ENCODE results near the gene CSAG2. TPM values are rescaled to one million over a fixed set of nuclear protein-coding genes. Genes with fewer than 3 reads are reported as not detected.
A peak's percentile ranks its signal among the peaks of the same experiment; 100 is the strongest.
"Not testable (repeated sequence)": the region's sequence is repeated elsewhere in the genome, so short reads cannot be mapped to it uniquely, and the experiment has no call there.

The CSAG2 gene
- total RNA-seq, 2 donors from 2014 or later, result not detected

GRCh38 chrX:152733261-152733975 lies 24.3 kb upstream of the CSAG2 start, which contains the start of the genes CSAG1 and MAGEA12:
Gene CSAG1, minus strand, starts transcription at chrX:152733721. Its CDS starts 1,261 bp downstream, at chrX:152732460.
Gene MAGEA12, plus strand, starts transcription at chrX:152733757. Its CDS starts 2,405 bp downstream, at chrX:152736162.
- no peak for TF ChIP-seq CTCF (IDR thresholded peaks at IDR 0.05)
- Histone ChIP-seq H3K27ac (no peak within 1 kb of the TSS), H3K4me1 (no peaks in the 10 kb centered on the region), H3K9me3 (no peaks in the 10 kb centered on the region), H3K36me3 (no peaks in the 10 kb centered on the region), H3K4me3 (no peak within 1 kb of the TSS), H3K27me3 (no peaks in the 10 kb centered on the region), H3K9ac (ENCODE audit: low read depth in 2 of 2, low read length in 2 of 2) (no peak within 1 kb of the TSS)
- no peak for DNase-seq
- intact Hi-C loops (cut with DNase I), result no loop called here

GRCh38 chrX:152725409-152725808 lies 16.3 kb upstream of the CSAG2 start:
- no peaks in the 10 kb centered on the region for H3K4me1 ChIP-seq
- H3K9me3 ChIP-seq, result no peaks in the 10 kb centered on the region
- no peak overlapping the region for H3K27ac ChIP-seq
- no peaks in the 10 kb centered on the region for H3K36me3 ChIP-seq
- H3K9ac ChIP-seq (ENCODE audit: low read depth in 2 of 2, low read length in 2 of 2), result no peak overlapping the region
- intact Hi-C loops (cut with DNase I), result no loop called here
- H3K4me3 ChIP-seq, result no peak overlapping the region
- no peak for TF ChIP-seq CTCF (IDR thresholded peaks at IDR 0.05)
- DNase-seq, result no peak
- no peaks in the 10 kb centered on the region for H3K27me3 ChIP-seq

GRCh38 chrX:152713815-152714787 lies 5.0 kb upstream of the CSAG2 start, which contains the start of gene MAGEA2B:
Gene MAGEA2B, plus strand, starts transcription at chrX:152714628. Its CDS starts 2,479 bp downstream, at chrX:152717107.
- H3K36me3 ChIP-seq; H3K4me3 ChIP-seq; H3K4me1 ChIP-seq; H3K9me3 ChIP-seq; H3K27ac ChIP-seq; intact Hi-C loops (cut with DNase I); H3K9ac ChIP-seq (ENCODE audit: low read depth in 2 of 2, low read length in 2 of 2); H3K27me3 ChIP-seq; DNase-seq: not testable (repeated sequence)

GRCh38 chrX:152713195-152713594 lies 4.1 kb upstream of the CSAG2 start:
- DNase-seq; H3K4me1 ChIP-seq; H3K4me3 ChIP-seq; H3K9ac ChIP-seq (ENCODE audit: low read depth in 2 of 2, low read length in 2 of 2); intact Hi-C loops (cut with DNase I); H3K9me3 ChIP-seq; H3K27ac ChIP-seq; H3K36me3 ChIP-seq; H3K27me3 ChIP-seq: not testable (repeated sequence)

GRCh38 chrX:152706500-152706899 lies 2.6 kb downstream of the CSAG2 start:
- DNase-seq; H3K9ac ChIP-seq (ENCODE audit: low read depth in 2 of 2, low read length in 2 of 2); H3K4me3 ChIP-seq; H3K4me1 ChIP-seq; H3K27ac ChIP-seq; intact Hi-C loops (cut with DNase I); H3K27me3 ChIP-seq; H3K9me3 ChIP-seq; H3K36me3 ChIP-seq: not testable (repeated sequence)

DNA sequence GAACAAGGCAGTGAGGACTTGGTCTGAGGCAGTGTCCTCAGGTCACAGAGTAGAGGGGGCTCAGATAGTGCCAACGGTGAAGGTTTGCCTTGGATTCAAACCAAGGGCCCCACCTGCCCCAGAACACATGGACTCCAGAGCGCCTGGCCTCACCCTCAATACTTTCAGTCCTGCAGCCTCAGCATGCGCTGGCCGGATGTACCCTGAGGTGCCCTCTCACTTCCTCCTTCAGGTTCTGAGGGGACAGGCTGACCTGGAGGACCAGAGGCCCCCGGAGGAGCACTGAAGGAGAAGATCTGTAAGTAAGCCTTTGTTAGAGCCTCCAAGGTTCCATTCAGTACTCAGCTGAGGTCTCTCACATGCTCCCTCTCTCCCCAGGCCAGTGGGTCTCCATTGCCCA lies 8.7 kb downstream of the CSAG2 start:
- H3K9me3 ChIP-seq; H3K36me3 ChIP-seq; H3K27me3 ChIP-seq; H3K4me3 ChIP-seq; intact Hi-C loops (cut with DNase I); H3K9ac ChIP-seq (ENCODE audit: low read depth in 2 of 2, low read length in 2 of 2); H3K4me1 ChIP-seq; H3K27ac ChIP-seq: not testable (repeated sequence)
- DNase-seq, result peak; percentile 10

GRCh38 chrX:152697952-152698931 lies 10.8 kb downstream of the CSAG2 start, which contains the start of gene MAGEA3:
Gene MAGEA3, plus strand, starts transcription at chrX:152698794. Its CDS starts 2,039 bp downstream, at chrX:152700833.
- intact Hi-C loops (cut with DNase I); H3K4me3 ChIP-seq; H3K36me3 ChIP-seq; H3K9me3 ChIP-seq; H3K27me3 ChIP-seq; H3K9ac ChIP-seq (ENCODE audit: low read depth in 2 of 2, low read length in 2 of 2); H3K27ac ChIP-seq; DNase-seq; H3K4me1 ChIP-seq: not testable (repeated sequence)

- H3K4me1 ChIP-seq; H3K4me3 ChIP-seq; H3K9me3 ChIP-seq; H3K9ac ChIP-seq (ENCODE audit: low read depth in 2 of 2, low read length in 2 of 2); intact Hi-C loops (cut with DNase I); H3K27ac ChIP-seq; DNase-seq; H3K27me3 ChIP-seq; H3K36me3 ChIP-seq: not testable (repeated sequence)
Observed at GRCh38 chrX:152681012-152681411, 28.1 kb downstream of the CSAG2 start.

DNA sequence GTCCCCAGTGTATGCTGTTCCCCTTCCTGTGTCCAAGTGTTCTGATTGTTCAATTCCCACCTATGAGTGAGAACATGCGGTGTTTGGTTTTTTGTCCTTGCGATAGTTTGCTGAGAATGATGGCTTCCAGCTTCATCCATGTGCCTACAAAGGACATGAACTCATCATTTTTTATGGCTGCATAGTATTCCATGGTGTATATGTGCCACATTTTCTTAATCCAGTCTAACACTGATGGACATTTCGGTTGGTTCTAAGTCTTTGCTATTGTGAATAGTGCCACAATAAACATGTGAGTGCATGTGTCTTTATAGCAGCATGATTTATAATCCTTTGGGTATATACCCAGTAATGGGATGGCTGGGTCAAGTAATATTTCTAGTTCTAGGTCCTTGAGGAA lies 34.4 kb downstream of the CSAG2 start:
- H3K4me1 ChIP-seq; H3K27me3 ChIP-seq; H3K9me3 ChIP-seq; H3K9ac ChIP-seq (ENCODE audit: low read depth in 2 of 2, low read length in 2 of 2); H3K36me3 ChIP-seq; DNase-seq; H3K4me3 ChIP-seq; H3K27ac ChIP-seq; intact Hi-C loops (cut with DNase I): not testable (repeated sequence)
